ENCODE data around the gene CHID1. TPM values are rescaled to one million over a fixed set of nuclear protein-coding genes. Genes with fewer than 3 reads are reported as not detected.
A peak's percentile ranks its signal among the peaks of the same experiment; 100 is the strongest.

Gene CHID1
- total and polyA plus RNA-seq, 2 of the 8 experiments (the other 6 are each of a cell fraction or from before 2014, with no cell fraction given): 81.2 to 88.5 TPM

GRCh38 chr11:894575-895201 lies 15.9 kb downstream of the CHID1 start:
- Histone ChIP-seq H2BK120ac (replicated peaks; ENCODE audit: low read depth, low read length) (no peak overlapping the region), H3K14ac (ENCODE audit: insufficient read length) (no peak overlapping the region), H4K20me1 (replicated peaks in 1 of 2; ENCODE audit: control insufficient read depth in 1 of 2, insufficient read depth in 2 of 2, low read length in 2 of 2) (peaks cover 8 to 12% of the 10 kb centered on the region in 2 experiments), H3K23me2 (ENCODE audit: low read depth, low read length) (no peaks in the 10 kb centered on the region), H2BK15ac (ENCODE audit: low read length) (no peak overlapping the region), H2BK5ac (ENCODE audit: low read depth, low read length) (peak overlapping the region; percentile 35; the same call in 1 of the 2 replicates), H3K9ac (replicated peaks in 1 of 4; ENCODE audit: extremely low read depth in 1 of 4, low read depth in 3 of 4, low read length in 3 of 4) (no peak overlapping the region), H3K79me2 (ENCODE audit: control insufficient read depth in 1 of 2, insufficient read depth in 2 of 2, low read length in 2 of 2) (no peaks in the 10 kb centered on the region), H3K9me3 (ENCODE audit: insufficient read depth in 2 of 2, low read depth in 1 of 2, low read length in 1 of 2) (no peaks in the 10 kb centered on the region), H3K4me1 (replicated peaks in 1 of 4; ENCODE audit: control insufficient read depth in 3 of 4, insufficient read depth in 4 of 4, low read length in 3 of 4) (peaks cover 0 to 5% (median 3%) of the 10 kb centered on the region in 4 experiments; a peak in 4 of 7 replicates), H3K56ac (replicated peaks; ENCODE audit: insufficient read length, low read depth, low read length) (no peak overlapping the region), H4K5ac (ENCODE audit: insufficient read length, low read depth, low read length) (no peak overlapping the region), H4K8ac (ENCODE audit: extremely low read depth, insufficient read depth, low read length) (no peak overlapping the region), H3K23ac (ENCODE audit: insufficient read length) (no peak overlapping the region), H2AK5ac (ENCODE audit: low read depth, low read length) (no peak overlapping the region), H3K79me1 (ENCODE audit: low read depth, low read length) (no peaks in the 10 kb centered on the region), H2BK20ac (ENCODE audit: low read length) (no peak overlapping the region), H3K27me3 (replicated peaks in 1 of 4; ENCODE audit: control insufficient read depth in 3 of 4, extremely low read depth in 1 of 4, insufficient read depth in 3 of 4, low read length in 3 of 4) (no peaks in the 10 kb centered on the region), H3K27ac (ENCODE audit: low read depth, low read length) (no peak overlapping the region), H3K36me3 (ENCODE audit: control insufficient read depth in 2 of 4, insufficient read depth in 4 of 4, low read length in 3 of 4) (peaks cover under 1 to 13% (median 8%) of the 10 kb centered on the region in 4 experiments; a peak in 7 of 8 replicates), H3K18ac (ENCODE audit: extremely low read depth, low read length) (no peak overlapping the region), H3K4me2 (ENCODE audit: insufficient read depth in 1 of 2, low read depth in 2 of 2, low read length in 2 of 2) (no peak overlapping the region), H2AFZ (ENCODE audit: low read length) (no peak overlapping the region), H4K91ac (replicated peaks; ENCODE audit: insufficient read length, low read length) (no peak overlapping the region), H3K4ac (replicated peaks; ENCODE audit: insufficient read length, low read depth, low read length) (no peak overlapping the region), H2BK12ac (ENCODE audit: low read depth, low read length) (no peak overlapping the region), H3K4me3 (ENCODE audit: extremely low read depth in 1 of 4, insufficient read depth in 2 of 4, low read depth in 3 of 4, low read length in 4 of 4) (no peak overlapping the region)
- peak; percentile 37 to 49 for TF ChIP-seq RAD21 (IDR thresholded peaks at IDR 0.05 in 1 of 2, conservative IDR thresholded peaks at IDR 0.05 in 1 of 2; ENCODE audit: low read depth in 2 of 2, low read length in 2 of 2)
- TF ChIP-seq, protein P1, sequence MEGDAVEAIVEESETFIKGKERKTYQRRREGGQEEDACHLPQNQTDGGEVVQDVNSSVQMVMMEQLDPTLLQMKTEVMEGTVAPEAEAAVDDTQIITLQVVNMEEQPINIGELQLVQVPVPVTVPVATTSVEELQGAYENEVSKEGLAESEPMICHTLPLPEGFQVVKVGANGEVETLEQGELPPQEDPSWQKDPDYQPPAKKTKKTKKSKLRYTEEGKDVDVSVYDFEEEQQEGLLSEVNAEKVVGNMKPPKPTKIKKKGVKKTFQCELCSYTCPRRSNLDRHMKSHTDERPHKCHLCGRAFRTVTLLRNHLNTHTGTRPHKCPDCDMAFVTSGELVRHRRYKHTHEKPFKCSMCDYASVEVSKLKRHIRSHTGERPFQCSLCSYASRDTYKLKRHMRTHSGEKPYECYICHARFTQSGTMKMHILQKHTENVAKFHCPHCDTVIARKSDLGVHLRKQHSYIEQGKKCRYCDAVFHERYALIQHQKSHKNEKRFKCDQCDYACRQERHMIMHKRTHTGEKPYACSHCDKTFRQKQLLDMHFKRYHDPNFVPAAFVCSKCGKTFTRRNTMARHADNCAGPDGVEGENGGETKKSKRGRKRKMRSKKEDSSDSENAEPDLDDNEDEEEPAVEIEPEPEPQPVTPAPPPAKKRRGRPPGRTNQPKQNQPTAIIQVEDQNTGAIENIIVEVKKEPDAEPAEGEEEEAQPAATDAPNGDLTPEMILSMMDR (IDR thresholded peaks at IDR 0.05; ENCODE audit: control extremely low read depth in 1 of 3, insufficient read depth in 1 of 3, low read depth in 1 of 3, low read length in 3 of 3): peak in 2 of 3 experiments; percentile 37 to 47; a peak in 2 of 4 replicates
- TF ChIP-seq KDM4A (IDR thresholded peaks at IDR 0.05; ENCODE audit: low read depth, low read length, severe bottlenecking): no peak
- ChIA-PET POLR2A (ENCODE audit: partially characterized antibody) (interaction anchor here (0.9 to 1.9 kb wide), 17 partner anchors 8 to 93 kb away, joined by 3 to 6 read pairs (median 4); partner anchors contain the start of genes CHID1 and PNPLA2), CTCF (ENCODE audit: partially characterized antibody) (interaction anchor here (0.6 to 2.6 kb wide), 30 partner anchors 8 to 892 kb away, joined by 3 to 19 read pairs (median 6); partner anchors contain the start of genes AP2A2 and TSPAN4)
- DNase-seq (ENCODE audit: low read depth in 1 of 2, low spot score in 2 of 2) (no peak), FAIRE-seq (no peak)
- 87% methylated on average over 10 of the region's 12 CpGs; no CpG with 5 or more reads in 1 of the 2 experiments for WGBS, 2 experiments (ENCODE audit: extremely low coverage in 1 of 2, insufficient coverage in 1 of 2, insufficient read length in 1 of 2, insufficient replicate concordance in 2 of 2, low coverage in 1 of 2, low lambda C conversion rate in 2 of 2, missing lambda C conversion rate in 1 of 2)
